Fibroblast of villous mesenchyme (primary cell): ENCODE results near the gene RALGPS1. TPM values are rescaled to one million over a fixed set of nuclear protein-coding genes. Genes with fewer than 3 reads are reported as not detected.
A peak's percentile ranks its signal among the peaks of the same experiment; 100 is the strongest.

ENCODE experiments used
- DNase-seq: peaks from one replicate; pipeline ENCODE4 v3.0.0-alpha.2; 2010; ENCODE audit warnings: low read depth
- H3K4me3 ChIP-seq: 2 replicates; pipeline ENCODE4 v1.5.1; 2011; ENCODE audit warnings: low read depth, mild to moderate bottlenecking, low read length
- total RNA-seq: library from RNA; depleted of rRNA; stranded (reverse); fragments of >200 nt; gene quantifications from 2 replicates; pipeline ENCODE4 v1.2.3, GENCODE V29; 2012
- TF ChIP-seq, protein P1 (sequence below): IDR thresholded peaks from 2 replicates; pipeline ENCODE4 v1.5.1; 2012; ENCODE audit warnings: low read depth, mild to moderate bottlenecking, low read length; ENCODE audit not compliant: insufficient read depth

Gene RALGPS1
- total RNA-seq, 1 donor, result 2.6 TPM

DNA sequence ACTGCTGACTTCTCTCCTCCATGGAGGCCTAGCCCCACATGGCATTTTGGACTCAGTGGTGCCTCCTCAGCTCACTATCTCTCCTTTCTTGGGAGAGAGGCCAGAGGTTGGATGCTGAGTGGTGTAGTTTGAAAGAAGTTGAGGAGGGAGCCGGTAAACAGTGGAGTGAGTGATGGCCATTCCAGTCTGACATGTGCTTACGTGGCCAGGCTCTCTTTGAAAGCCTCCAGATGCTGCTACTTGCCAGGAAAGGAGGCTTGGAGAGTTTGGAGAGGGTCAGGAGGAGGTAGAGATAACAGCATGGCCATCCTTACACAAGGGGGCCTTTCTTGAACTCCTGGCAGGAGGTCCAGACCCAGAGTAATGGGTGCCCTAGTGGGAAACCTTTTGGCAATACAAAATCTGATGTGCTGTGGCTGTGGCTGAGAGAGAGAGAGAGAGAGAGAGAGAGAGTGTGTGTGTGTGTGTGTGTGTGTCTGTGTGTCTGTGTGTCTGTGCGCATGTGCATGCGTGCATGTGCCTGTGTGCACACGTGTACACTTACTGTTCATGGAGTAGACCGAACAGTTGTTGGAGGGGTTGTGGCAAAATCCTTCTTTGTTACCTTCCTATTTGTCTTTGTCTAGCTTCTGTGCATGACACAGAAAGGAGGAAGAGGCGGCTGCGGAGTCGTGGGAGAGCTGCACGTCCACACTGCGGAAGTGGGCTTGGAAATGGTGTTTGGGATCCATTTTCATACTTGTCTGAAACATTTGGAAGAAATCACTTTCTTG, 37.8 kb downstream of the RALGPS1 start:
- H3K4me3 ChIP-seq, result no peak overlapping the region
- TF ChIP-seq, protein P1, sequence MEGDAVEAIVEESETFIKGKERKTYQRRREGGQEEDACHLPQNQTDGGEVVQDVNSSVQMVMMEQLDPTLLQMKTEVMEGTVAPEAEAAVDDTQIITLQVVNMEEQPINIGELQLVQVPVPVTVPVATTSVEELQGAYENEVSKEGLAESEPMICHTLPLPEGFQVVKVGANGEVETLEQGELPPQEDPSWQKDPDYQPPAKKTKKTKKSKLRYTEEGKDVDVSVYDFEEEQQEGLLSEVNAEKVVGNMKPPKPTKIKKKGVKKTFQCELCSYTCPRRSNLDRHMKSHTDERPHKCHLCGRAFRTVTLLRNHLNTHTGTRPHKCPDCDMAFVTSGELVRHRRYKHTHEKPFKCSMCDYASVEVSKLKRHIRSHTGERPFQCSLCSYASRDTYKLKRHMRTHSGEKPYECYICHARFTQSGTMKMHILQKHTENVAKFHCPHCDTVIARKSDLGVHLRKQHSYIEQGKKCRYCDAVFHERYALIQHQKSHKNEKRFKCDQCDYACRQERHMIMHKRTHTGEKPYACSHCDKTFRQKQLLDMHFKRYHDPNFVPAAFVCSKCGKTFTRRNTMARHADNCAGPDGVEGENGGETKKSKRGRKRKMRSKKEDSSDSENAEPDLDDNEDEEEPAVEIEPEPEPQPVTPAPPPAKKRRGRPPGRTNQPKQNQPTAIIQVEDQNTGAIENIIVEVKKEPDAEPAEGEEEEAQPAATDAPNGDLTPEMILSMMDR, result no peak
- DNase-seq, result no peak

DNA sequence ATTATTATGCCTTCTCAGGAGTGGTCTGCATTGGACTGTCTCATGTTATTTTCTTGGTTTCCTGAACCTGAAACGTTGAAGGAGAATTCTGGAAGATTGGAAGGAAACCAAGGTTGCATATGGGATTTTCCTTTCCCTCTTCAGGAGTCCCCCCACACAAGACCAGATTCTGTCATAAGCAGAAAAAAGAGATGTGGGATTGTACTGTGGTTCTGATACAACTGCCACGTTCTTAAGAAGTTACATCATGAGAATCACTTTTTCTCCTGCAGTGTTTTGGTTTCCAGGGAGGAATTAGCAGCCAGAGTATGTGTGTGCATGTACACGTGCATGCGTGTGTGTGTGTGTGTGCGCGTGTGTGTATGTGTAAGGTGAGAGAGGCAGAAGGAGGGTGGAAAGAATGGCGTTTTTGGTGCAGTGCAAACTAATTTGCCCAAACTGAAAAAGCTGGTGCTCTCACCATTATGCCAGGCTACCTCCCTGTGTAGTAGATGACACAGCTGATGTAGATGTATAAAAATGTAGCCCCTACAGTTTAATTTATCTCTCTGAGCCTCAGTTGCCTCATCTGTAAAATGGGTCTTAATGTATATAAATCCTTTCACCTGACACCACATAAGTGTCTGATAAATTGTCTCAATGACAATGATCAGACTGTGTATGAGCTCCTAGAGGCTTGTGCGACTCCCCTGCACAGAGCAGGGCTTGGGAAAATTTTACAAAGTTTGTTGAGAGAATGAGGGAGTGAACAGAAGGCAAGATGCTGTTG, 38.6 kb downstream of the RALGPS1 start:
- peak; percentile 35 for DNase-seq
- no peak overlapping the region for H3K4me3 ChIP-seq
- TF ChIP-seq, protein P1, result no peak

DNA sequence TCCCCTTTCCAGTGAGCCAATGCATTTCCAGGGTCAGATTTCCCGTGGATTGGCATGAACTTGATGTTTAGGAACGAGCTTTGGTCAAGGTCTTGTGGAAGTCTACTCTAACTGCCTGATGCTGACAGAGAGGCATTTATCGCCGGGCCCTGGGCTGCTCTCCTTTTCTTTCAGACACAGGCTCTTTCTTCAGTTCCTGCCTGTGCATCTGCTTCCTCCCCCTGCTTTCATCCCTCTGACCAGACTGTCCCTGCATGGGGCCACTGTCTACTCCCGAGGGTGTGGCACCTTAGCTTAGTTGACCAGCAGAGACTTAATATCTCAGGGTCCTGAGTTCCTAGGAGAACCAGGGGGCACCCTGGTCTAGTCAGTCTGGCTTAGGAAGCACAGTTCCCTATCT, 41.2 kb downstream of the RALGPS1 start:
- no peak overlapping the region for H3K4me3 ChIP-seq
- TF ChIP-seq, protein P1, result no peak
- DNase-seq, result no peak

DNA sequence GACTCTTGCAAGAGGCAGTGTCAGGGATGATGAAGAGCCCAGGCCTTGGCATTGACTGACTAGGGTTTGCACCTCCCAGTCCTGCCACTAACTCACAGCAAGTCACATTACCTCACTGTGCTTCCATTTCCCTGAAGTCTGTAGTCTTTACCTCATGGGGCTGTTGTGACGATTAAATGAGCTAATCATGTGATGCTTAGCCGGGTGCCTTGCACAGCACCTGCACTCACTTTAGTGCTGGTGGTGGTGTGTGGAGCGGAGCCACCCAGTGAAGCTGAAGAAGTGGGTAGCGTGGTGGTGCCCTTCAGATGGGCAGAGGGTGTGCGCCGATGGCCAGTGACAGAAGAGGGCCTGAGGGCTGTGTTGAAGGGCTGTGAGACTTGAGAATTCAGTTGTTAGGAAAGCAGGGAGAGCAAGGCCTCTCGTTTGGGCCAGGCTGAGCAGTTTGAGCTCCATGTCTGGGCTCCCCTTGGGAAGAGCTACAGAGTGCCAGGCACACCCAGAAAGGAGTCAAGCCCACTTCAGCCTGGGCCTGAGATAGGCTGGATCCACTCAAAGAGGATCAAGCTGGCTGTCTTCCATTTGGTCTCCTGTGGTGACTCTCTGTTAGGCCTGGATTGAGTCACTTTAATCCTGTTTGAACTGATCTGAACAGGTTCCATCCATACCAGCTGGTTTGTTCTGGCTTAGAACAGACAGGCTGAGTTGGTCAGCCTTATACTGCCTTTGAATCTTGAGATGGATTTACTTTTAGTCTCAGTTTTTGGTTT, 42.5 kb downstream of the RALGPS1 start:
- peak; percentile 24 for DNase-seq
- H3K4me3 ChIP-seq, result no peak overlapping the region
- TF ChIP-seq, protein P1, result no peak

DNA sequence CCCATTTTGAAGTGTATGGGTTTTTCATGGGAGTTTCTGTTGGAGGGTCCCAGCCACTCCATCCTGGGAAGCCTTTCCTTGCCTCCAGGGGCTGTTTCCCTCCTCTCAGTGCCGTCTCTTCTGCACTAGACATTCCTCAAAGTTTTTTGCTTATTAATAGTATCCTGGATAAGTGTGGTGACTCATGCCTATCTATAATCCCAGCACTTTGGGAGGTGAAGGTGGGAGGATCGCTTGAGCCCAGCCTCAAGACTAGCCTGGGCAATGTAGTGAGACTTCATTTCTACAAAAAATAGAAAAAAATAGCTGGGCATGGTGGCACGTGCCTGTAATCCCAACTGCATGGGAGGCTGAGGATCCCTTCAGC, 43.1 kb downstream of the RALGPS1 start:
- TF ChIP-seq, protein P1, result no peak
- H3K4me3 ChIP-seq, result no peak overlapping the region
- peak; percentile 39 for DNase-seq

DNA sequence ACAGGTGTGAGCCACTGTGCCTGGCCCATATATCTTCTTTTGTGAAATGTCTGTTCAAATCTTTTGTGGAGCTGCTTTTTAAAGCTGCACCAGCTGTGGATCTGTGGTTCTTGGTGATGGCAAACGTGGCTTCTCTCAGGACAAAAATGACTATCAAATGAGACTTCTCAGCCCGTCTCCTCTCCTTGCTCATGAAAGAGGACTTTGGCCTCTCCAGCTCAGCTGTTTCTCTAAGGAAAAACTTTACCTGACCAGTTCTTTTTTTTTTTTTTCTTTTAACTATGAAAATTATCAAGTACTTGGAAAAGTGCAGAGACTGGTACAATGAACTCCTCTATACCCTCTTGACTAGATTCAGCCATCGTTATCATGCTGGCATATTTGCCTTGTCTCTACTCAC, 44.8 kb downstream of the RALGPS1 start:
- DNase-seq, result no peak
- H3K4me3 ChIP-seq, result no peak overlapping the region
- TF ChIP-seq, protein P1, result no peak
